WTC11 (cell line): ENCODE results near the gene SLC38A4. TPM values are rescaled to one million over a fixed set of nuclear protein-coding genes. Genes with fewer than 3 reads are reported as not detected.
"Not testable (repeated sequence)": the region's sequence is repeated elsewhere in the genome, so short reads cannot be mapped to it uniquely, and the experiment has no call there.

Source experiments
- ATAC-seq: fragments of 200-7000 bp; cut with Tn5 transposase; 2 replicates; pipeline ENCODE4 v1.10.0; 2021; ENCODE audit warnings: mild to moderate bottlenecking, moderate library complexity
- CTCF ChIA-PET: fragments of 300-600 bp; sonication (Branson Sonifier 250); formaldehyde crosslinking; loops from one replicate; lab custom pipeline; 2021; ENCODE audit warnings: antibody characterized with exemption; lab: Charles Lee
- POLR2A ChIA-PET: fragments of 350-600 bp; sonication (Branson Sonifier 250); formaldehyde crosslinking; loops from one replicate; lab custom pipeline; 2021; ENCODE audit warnings: antibody characterized with exemption; lab: Charles Lee
- DNase-seq: peaks from one replicate; pipeline ENCODE4 v3.0.0; 2021; ENCODE audit warnings: low spot score
- H3K27ac Mint-ChIP-seq: 2 replicates; pipeline ENCODE4 v1.8.0; 2021; ENCODE audit warnings: mixed read lengths
- H3K27me3 Mint-ChIP-seq: 2 replicates; pipeline ENCODE4 v1.8.0; 2021; ENCODE audit warnings: low read depth, mild to moderate bottlenecking, moderate library complexity, mixed read lengths
- H3K36me3 Mint-ChIP-seq: 2 replicates; pipeline ENCODE4 v1.8.0; 2021; ENCODE audit warnings: mixed read lengths
- H3K4me1 Mint-ChIP-seq: 2 replicates; pipeline ENCODE4 v1.8.0; 2022; ENCODE audit warnings: mixed read lengths
- H3K4me3 Mint-ChIP-seq: 2 replicates; pipeline ENCODE4 v1.8.0; 2021; ENCODE audit warnings: mild to moderate bottlenecking, moderate library complexity, mixed read lengths
- H3K9me3 Mint-ChIP-seq: 2 replicates; pipeline ENCODE4 v1.8.0; 2021; ENCODE audit warnings: mixed read lengths
- AR ChIP-seq: fragments of 250-450 bp; sonication (Bioruptor Pico); IDR thresholded peaks from 2 replicates; pipeline ENCODE4 v1.9.0; 2021; ENCODE audit warnings: mild to moderate bottlenecking
- ETV6 ChIP-seq: sonication (generic); formaldehyde crosslinking; IDR thresholded peaks from 2 replicates; pipeline ENCODE4 v1.8.1; 2022; ENCODE audit warnings: mild to moderate bottlenecking, missing genetic modification reagents
- GABPB1 ChIP-seq: sonication (generic); formaldehyde crosslinking; IDR thresholded peaks from 2 replicates; pipeline ENCODE4 v1.8.1; 2023; ENCODE audit warnings: mild to moderate bottlenecking, missing genetic modification reagents
- KAT7 ChIP-seq: sonication (generic); formaldehyde crosslinking; IDR thresholded peaks from 2 replicates; pipeline ENCODE4 v1.8.1; 2023; ENCODE audit warnings: missing genetic modification reagents, mild to moderate bottlenecking, borderline replicate concordance
- MXD4 ChIP-seq: fragments of 250-450 bp; sonication (Bioruptor Pico); IDR thresholded peaks from 2 replicates; pipeline ENCODE4 v1.8.0; 2021; ENCODE audit warnings: mild to moderate bottlenecking, moderate library complexity, borderline replicate concordance
- NFE2L1 ChIP-seq: sonication (generic); formaldehyde crosslinking; IDR thresholded peaks from 2 replicates; pipeline ENCODE4 v1.8.1; 2023; ENCODE audit warnings: missing genetic modification reagents
- RORB ChIP-seq: fragments of 250-450 bp; sonication (Bioruptor Pico); IDR thresholded peaks from 2 replicates; pipeline ENCODE4 v1.9.0; 2021; ENCODE audit warnings: mild to moderate bottlenecking
- SOX15 ChIP-seq: fragments of 250-450 bp; sonication (Bioruptor Pico); IDR thresholded peaks from 2 replicates; pipeline ENCODE4 v1.9.0; 2021; ENCODE audit warnings: mild to moderate bottlenecking
- TEAD4 ChIP-seq: sonication (generic); formaldehyde crosslinking; IDR thresholded peaks from 2 replicates; pipeline ENCODE4 v1.8.0; 2022; ENCODE audit warnings: mild to moderate bottlenecking, missing genetic modification reagents
- USF2 ChIP-seq: sonication (generic); formaldehyde crosslinking; IDR thresholded peaks from 2 replicates; pipeline ENCODE4 v1.8.1; 2023; ENCODE audit warnings: mild to moderate bottlenecking, missing genetic modification reagents, moderate library complexity
- ZMAT4 ChIP-seq: fragments of 250-450 bp; sonication (Bioruptor Pico); IDR thresholded peaks from 2 replicates; pipeline ENCODE4 v1.9.0; 2021; ENCODE audit warnings: mild to moderate bottlenecking
- ZNF232 ChIP-seq: sonication (generic); formaldehyde crosslinking; IDR thresholded peaks from 2 replicates; pipeline ENCODE4 v1.8.0; 2022; ENCODE audit warnings: mild to moderate bottlenecking, missing genetic modification reagents
- ZSCAN18 ChIP-seq: fragments of 250-450 bp; sonication (Bioruptor Pico); IDR thresholded peaks from 2 replicates; pipeline ENCODE4 v2.1.2; 2022; ENCODE audit warnings: mild to moderate bottlenecking, moderate library complexity
- total RNA-seq: library from RNA; stranded (reverse); gene quantifications from 3 replicates; pipeline ENCODE4 v1.2.3, GENCODE V29; 2021
- TF ChIP-seq, protein P1 (sequence below): fragments of 200-600 bp; IDR thresholded peaks from 2 replicates; pipeline ENCODE4 v1.8.0; 2022; ENCODE audit warnings: antibody characterized with exemption
- TF ChIP-seq, protein P2 (sequence below): sonication (generic); formaldehyde crosslinking; IDR thresholded peaks from 2 replicates; pipeline ENCODE4 v1.8.0; 2022; ENCODE audit warnings: mild to moderate bottlenecking, missing genetic modification reagents
- TF ChIP-seq, protein P3 (sequence below): sonication (generic); formaldehyde crosslinking; IDR thresholded peaks from 2 replicates; pipeline ENCODE4 v1.8.1; 2023; ENCODE audit warnings: mild to moderate bottlenecking, moderate library complexity, missing genetic modification reagents
- TF ChIP-seq, protein P4 (sequence below): sonication (generic); formaldehyde crosslinking; IDR thresholded peaks from 2 replicates; pipeline ENCODE4 v1.8.1; 2022; ENCODE audit warnings: missing genetic modification reagents, borderline replicate concordance
- TF ChIP-seq, protein P5 (sequence below): sonication (generic); formaldehyde crosslinking; IDR thresholded peaks from 2 replicates; pipeline ENCODE4 v1.8.1; 2023; ENCODE audit warnings: mild to moderate bottlenecking, missing genetic modification reagents, moderate library complexity

Gene SLC38A4
- total RNA-seq, 1 experiment from 2014 or later: 6.1 TPM

GRCh38 chr12:46743456-46743855, 82.3 kb downstream of the SLC38A4 start (continued):
- TF ChIP-seq AR (CRISPR knock-in tag) (no peak), KAT7 (no peak), NFE2L1 (CRISPR knock-in tag) (no peak), GABPB1 (CRISPR knock-in tag) (no peak), ZSCAN18 (no peak), SOX15 (CRISPR knock-in tag) (no peak), ETV6 (CRISPR knock-in tag) (no peak), ZMAT4 (no peak), ZNF232 (CRISPR knock-in tag) (no peak), RORB (CRISPR knock-in tag) (no peak)
- TF ChIP-seq, protein P1, sequence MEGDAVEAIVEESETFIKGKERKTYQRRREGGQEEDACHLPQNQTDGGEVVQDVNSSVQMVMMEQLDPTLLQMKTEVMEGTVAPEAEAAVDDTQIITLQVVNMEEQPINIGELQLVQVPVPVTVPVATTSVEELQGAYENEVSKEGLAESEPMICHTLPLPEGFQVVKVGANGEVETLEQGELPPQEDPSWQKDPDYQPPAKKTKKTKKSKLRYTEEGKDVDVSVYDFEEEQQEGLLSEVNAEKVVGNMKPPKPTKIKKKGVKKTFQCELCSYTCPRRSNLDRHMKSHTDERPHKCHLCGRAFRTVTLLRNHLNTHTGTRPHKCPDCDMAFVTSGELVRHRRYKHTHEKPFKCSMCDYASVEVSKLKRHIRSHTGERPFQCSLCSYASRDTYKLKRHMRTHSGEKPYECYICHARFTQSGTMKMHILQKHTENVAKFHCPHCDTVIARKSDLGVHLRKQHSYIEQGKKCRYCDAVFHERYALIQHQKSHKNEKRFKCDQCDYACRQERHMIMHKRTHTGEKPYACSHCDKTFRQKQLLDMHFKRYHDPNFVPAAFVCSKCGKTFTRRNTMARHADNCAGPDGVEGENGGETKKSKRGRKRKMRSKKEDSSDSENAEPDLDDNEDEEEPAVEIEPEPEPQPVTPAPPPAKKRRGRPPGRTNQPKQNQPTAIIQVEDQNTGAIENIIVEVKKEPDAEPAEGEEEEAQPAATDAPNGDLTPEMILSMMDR: no peak
- TF ChIP-seq, protein P2, sequence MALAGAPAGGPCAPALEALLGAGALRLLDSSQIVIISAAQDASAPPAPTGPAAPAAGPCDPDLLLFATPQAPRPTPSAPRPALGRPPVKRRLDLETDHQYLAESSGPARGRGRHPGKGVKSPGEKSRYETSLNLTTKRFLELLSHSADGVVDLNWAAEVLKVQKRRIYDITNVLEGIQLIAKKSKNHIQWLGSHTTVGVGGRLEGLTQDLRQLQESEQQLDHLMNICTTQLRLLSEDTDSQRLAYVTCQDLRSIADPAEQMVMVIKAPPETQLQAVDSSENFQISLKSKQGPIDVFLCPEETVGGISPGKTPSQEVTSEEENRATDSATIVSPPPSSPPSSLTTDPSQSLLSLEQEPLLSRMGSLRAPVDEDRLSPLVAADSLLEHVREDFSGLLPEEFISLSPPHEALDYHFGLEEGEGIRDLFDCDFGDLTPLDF: no peak

DNA sequence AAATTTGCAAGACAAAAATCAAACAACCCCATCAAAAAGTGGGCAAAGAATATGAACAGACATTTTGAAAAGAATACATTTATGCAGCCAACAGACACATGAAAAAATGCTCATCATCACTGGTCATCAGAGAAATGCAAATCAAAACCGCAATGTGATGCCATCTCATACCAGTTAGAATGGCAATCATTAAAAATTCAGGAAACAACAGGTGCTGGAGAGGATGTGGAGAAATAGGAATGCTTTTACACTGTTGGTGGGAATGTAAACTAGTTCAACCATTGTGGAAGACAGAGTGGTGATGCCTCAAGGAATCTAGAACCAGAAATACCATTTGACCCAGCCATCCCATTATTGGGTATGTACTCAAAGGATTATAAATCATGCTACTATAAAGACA, 83.5 kb downstream of the SLC38A4 start:
- H3K4me1 Mint-ChIP-seq, DNase-seq, POLR2A ChIA-PET, H3K27ac Mint-ChIP-seq, CTCF ChIA-PET, H3K4me3 Mint-ChIP-seq, ATAC-seq: not testable (repeated sequence)
- peaks cover 14% of the 10 kb centered on the region for H3K36me3 Mint-ChIP-seq
- H3K27me3 Mint-ChIP-seq: peaks cover 15% of the 10 kb centered on the region
- H3K9me3 Mint-ChIP-seq: peaks cover 42% of the 10 kb centered on the region

- H3K27ac Mint-ChIP-seq: no peak overlapping the region
- POLR2A ChIA-PET: no interaction called here
- no peak for TF ChIP-seq USF2 (CRISPR knock-in tag)
- TF ChIP-seq ZNF232 (CRISPR knock-in tag): no peak
- TF ChIP-seq, protein P3, sequence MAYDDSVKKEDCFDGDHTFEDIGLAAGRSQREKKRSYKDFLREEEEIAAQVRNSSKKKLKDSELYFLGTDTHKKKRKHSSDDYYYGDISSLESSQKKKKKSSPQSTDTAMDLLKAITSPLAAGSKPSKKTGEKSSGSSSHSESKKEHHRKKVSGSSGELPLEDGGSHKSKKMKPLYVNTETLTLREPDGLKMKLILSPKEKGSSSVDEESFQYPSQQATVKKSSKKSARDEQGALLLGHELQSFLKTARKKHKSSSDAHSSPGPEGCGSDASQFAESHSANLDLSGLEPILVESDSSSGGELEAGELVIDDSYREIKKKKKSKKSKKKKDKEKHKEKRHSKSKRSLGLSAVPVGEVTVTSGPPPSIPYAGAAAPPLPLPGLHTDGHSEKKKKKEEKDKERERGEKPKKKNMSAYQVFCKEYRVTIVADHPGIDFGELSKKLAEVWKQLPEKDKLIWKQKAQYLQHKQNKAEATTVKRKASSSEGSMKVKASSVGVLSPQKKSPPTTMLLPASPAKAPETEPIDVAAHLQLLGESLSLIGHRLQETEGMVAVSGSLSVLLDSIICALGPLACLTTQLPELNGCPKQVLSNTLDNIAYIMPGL: no peak
- TF ChIP-seq TEAD4 (CRISPR knock-in tag): no peak
- no peak for TF ChIP-seq ZMAT4
- TF ChIP-seq, protein P4, sequence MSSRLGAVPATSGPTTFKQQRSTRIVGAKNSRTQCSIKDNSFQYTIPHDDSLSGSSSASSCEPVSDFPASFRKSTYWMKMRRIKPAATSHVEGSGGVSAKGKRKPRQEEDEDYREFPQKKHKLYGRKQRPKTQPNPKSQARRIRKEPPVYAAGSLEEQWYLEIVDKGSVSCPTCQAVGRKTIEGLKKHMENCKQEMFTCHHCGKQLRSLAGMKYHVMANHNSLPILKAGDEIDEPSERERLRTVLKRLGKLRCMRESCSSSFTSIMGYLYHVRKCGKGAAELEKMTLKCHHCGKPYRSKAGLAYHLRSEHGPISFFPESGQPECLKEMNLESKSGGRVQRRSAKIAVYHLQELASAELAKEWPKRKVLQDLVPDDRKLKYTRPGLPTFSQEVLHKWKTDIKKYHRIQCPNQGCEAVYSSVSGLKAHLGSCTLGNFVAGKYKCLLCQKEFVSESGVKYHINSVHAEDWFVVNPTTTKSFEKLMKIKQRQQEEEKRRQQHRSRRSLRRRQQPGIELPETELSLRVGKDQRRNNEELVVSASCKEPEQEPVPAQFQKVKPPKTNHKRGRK (CRISPR knock-in tag): no peak
- TF ChIP-seq MXD4 (CRISPR knock-in tag): no peak
- TF ChIP-seq, protein P5, sequence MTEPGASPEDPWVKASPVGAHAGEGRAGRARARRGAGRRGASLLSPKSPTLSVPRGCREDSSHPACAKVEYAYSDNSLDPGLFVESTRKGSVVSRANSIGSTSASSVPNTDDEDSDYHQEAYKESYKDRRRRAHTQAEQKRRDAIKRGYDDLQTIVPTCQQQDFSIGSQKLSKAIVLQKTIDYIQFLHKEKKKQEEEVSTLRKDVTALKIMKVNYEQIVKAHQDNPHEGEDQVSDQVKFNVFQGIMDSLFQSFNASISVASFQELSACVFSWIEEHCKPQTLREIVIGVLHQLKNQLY: no peak
Observed at GRCh38 chr12:46725332-46725731, 100.5 kb downstream of the SLC38A4 start.

More at GRCh38 chr12:46725332-46725731, 100.5 kb downstream of the SLC38A4 start:
- Mint-ChIP-seq H3K4me1 (no peaks in the 10 kb centered on the region), H3K9me3 (peaks cover 37% of the 10 kb centered on the region), H3K36me3 (peaks cover 5% of the 10 kb centered on the region), H3K27me3 (no peaks in the 10 kb centered on the region), H3K4me3 (no peak overlapping the region)
- DNase-seq: no peak
- CTCF ChIA-PET: no interaction called here
- ATAC-seq: no peak
